Superior temporal gyrus (tissue), 1 donor: Measurements from ENCODE around the gene AKT2.

Source experiments
- DNase-seq: peaks from one replicate; pipeline ENCODE4 v3.0.0-alpha.2; 2016; ENCODE audit errors: extremely low spot score

The AKT2 gene

GRCh38 chr19:40190891-40191835 lies 94.0 kb downstream of the AKT2 start, which contains the start of gene MAP3K10:
Gene MAP3K10, plus strand, starts transcription at chr19:40191426. Its CDS starts 606 bp downstream, at chr19:40192032.
- DNase-seq, result peak; percentile 77

- no peak for DNase-seq
Observed at GRCh38 chr19:40184273-40184672, 100.9 kb downstream of the AKT2 start.
